Measurements from ENCODE around the gene TRIM27.
"Not testable (repeated sequence)": the region's sequence is repeated elsewhere in the genome, so short reads cannot be mapped to it uniquely, and the experiment has no call there.

TRIM27 gene

DNA sequence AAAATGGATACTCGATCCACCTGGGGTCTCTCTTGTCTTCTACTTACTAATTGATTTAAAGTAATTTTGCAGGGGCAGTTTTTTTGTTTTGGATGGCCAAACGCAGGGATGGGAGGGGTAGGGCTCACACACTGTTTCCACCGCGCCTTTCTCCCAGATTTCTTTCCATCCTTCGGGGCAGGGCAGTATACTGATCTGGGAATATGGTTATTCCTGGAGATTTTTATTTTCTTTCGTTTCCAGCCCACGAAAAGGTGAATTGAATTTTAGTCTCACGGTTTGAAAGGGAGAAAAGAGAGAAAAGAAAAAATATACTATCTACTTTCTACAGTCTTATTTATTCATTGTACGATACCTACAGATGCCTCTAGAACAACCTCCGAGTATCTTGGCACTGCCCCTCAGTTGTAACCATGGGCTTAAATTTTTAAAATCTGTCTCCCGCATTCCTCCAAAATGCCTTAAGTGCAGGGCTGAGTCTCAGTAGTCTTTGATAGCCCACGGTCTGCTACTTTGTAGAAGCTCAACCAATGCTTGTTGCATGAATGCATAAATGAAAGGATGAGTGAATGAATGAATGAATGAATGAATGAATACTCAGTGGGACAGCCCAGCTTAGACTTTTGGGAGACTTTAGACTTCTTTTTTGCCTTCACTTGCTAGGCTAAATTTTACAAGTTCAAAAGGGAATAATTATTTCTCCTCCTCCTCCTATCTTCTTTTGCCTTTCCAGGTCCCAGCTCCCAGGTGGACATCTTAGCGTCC is 18.1 kb upstream of the TRIM27 start:
- DNase-seq, result no peak

DNA sequence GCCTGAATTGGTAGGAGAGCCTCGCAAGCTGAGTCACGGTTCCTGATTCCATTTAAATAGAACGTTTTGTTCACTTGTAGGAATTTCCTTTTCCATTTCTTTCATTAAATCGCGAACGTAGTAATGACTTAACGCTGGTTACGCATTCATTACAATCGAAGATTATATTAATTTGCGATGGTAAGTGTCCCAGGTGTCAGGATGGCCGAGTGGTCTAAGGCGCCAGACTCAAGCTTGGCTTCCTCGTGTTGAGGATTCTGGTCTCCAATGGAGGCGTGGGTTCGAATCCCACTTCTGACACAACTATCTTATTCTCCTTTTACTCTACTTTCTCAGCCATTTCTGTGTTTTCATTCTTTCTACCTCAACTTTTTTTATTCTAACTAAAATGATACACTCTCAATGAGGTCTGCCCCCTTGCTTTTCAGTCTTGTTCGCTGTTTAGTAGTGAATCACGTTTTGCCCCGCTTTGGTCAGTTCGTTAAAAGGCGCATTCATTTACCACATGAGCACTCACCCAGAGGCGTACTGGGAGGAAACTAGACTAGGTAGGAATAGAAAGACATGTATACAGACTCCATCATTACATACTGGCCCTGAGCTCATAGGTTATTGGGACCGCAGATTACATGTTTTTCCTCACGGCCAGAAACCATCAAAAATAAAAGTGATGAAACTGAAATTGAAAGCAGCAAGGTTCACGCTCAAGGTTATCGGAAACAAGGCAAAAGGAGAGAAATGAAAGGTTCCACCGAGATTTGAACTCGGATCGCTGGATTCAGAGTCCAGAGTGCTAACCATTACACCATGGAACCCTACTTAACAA is 17.3 kb upstream of the TRIM27 start:
- peak; percentile 65 for DNase-seq

DNA sequence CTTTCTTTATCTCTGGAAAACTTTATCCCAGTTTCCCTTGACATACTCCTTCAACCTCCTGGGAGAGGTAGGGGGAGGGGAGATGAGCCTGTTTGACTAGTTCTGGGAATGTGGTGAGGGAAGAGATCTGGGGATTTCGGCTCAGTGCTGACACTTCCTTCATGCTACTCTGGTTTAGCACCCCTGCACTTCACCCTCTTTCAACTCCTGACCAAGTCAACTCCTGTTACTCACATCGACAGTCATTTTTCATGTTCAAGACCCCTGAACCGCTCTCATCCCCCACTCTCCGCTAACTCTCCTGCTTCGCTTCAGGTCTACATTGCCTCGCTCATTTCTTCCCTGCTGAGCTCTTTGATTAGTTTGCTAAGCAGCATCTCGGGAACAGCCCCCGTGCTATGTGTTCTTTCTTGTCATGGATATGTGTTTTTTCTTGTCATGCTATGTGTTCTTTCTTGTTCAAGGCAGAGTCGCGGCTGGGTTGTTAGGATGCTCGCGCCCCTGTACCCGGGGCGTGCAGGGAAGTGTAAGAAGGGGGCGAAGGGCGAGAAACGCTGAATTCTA is 16.6 kb upstream of the TRIM27 start:
- DNase-seq, result no peak

DNA sequence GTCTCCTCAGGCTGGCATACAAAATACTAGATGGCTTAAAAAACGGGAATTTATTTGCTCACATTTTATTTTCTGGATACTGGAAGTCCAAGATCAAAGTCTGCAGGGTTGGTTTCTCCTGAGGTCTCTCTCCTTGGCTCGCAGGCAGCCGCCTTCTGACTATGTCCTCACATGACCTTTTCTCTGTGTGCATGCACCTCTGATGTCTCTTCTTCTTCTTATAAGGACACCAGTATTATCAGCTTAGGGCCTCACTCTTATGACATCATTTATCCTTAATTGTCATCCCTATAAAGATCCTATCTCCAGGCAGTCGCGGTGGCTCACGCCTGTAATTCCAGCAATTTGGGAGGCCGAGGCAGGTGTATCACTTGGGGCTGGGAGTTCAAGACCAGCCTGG is 9.3 kb upstream of the TRIM27 start:
- no peak for DNase-seq

DNA sequence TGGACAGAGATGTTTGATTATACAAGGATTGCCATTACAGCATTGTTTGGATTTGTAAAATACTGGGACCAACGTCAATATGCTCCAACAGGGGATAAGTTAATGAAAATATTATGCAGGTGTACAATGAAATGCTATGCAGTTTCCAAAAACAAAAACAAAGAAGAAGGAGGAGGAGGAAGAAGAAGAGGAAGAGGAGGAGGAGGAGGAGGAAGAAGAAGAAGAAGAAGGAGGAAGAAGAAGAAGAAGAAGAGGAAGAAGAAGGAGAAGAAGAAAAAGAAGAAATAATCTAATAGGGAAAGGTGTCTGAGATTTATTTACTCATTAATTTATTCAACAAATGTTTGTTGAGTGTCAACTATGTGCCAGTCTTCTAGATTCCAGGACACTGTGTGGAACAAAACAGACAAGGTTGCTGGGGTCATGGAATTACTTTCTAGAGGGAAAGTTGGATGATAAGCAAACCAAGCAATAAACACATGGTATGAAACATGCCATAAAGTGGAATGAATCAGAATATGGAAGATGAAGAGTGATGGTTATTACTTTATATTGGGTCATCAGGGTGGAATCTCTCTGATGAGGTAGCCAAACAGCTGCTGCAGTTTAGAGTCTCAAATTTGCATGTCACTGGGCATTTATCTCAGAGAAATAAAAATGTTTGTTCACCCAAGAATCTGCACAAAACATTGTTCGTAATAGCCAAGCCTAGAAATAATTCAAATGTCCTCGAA is 6.3 kb upstream of the TRIM27 start:
- DNase-seq, result no peak

DNA sequence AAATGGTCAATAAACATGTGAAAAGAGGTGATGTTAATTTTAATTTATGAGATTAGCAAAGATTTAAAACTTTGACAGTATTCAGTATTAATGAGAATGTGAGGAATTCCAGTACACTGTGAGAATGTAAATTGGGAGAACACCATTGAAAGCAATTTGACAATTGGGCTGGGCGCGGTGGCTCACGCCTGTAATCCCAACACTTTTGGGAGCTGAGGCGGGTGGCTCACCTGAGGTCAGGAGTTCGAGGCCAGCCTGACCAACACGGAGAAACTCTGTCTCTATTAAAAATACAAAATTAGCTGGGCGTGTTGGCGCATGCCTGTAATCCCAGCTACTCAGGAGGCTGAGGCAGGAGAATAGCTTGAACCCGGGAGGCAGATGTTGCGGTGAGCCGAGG is 5.6 kb upstream of the TRIM27 start:
- not testable (repeated sequence) for DNase-seq

DNA sequence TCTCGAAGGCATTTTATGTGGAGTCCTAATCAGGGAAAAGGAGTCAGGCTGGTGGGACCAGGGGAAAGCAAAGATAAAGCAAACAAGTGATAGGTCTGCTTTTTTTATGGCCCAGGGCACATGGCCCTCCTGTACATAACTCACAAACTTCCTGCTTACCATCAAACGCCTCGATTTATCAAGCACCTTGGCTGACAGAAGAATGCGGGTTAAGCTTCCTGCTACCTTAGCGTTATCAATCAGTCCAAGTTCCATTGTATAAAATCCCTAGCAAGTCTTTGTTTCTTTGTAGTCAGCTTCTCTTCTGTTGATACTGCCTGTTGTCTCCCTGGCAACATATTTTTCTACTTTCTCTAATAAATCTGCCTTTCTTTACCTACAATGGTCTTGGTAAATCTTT is 4.1 kb upstream of the TRIM27 start:
- DNase-seq, result no peak

DNA sequence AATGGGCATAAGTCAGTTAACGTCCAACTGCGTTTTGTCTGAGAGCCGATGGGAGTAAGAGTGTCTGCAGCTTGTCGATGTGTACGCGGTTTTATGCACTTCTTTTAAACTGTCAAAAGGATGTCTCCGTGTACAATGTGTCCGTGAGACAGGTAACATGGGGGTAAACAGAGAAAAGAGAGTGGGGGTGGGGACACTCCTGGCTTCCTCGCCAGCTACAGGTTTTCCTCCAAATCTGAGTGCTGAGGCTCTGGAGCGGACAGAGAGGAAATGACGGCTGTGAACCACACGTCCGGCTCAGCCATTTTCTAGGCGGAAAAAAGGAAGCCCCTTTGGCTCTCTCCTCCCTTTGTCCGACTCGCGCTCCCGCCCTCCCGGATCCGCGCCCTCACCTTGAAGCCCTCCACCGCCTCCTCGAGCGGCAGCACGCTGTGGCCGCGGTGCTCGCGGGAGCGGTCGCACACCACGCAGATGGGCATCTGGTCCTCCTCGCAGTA is 916 bp downstream of the TRIM27 start:
- peak; percentile 40 for DNase-seq

DNA sequence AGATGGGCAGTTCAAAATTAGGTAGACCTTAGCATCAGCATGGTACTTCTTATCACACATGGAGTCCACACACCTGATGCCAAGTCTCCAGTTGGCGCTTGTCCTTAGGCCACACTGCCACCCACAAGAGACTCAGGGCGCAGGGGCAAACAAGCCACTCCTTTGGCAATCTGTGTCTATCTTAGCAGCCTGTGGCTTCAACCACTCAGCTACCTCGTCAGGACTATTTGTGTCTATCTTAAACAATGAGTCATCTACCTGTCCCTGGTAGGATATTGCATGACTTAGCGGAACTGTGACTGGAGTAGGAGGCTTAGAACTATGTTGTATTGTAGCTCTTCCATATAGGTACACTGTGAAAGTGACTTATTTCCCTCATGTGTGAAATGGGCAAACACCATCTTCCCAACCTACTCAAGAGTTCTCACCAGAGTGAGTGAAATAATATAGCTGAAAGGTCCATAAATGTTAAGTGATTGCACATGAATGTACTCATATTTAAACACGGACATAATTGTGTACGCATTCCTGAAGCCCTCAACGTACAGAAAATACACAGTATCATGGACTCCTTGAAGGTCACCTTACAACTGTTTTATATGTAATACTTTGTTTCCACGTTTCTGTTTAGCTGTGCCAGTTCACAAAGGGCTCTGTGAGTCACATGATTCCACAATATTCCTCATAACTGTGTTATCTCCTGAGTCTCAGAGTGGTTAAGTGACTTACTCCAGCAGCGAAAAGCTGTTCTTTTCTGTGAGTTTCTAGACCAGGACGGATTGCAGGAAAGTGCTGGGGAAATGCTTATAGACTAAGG is 1.6 kb downstream of the TRIM27 start:
- no peak for DNase-seq

DNA sequence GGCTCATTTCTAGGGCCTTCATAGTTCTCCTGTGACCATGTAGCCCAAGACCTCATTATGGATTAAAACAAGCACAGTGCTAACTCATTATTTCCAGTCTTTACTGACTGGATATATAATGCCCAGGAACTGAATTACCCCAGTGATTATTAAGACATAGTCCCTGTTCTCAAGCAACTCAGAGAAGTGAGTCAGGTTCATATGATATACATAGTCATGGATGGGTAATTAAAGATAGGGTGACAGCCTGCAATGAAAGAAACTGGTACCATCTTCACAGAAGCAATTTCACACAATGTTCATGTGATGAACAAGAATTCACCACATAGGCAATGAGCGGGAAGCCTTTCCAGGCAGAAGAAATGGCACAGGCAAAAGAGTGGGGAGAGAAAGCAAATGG is 3.5 kb downstream of the TRIM27 start:
- no peak for DNase-seq

DNA sequence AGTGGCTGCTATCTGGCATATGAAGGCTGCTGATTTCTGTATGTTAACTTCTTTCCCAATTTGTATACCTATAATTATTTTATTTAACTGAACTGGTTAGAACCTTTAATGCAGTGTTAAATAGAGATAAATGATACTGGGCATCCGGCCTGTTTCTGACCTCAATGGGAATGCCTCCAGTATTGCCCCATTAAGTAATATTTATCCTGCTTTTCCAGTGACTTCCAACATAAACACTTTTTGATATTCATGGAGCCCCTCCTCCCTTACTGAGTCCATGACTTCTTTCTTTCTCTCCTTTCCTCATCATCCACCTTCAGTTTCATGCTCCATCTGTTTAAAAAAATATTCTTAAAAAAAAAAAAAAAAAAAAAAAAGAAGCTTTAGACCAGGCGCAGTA is 8.8 kb downstream of the TRIM27 start:
- DNase-seq, result no peak

DNA sequence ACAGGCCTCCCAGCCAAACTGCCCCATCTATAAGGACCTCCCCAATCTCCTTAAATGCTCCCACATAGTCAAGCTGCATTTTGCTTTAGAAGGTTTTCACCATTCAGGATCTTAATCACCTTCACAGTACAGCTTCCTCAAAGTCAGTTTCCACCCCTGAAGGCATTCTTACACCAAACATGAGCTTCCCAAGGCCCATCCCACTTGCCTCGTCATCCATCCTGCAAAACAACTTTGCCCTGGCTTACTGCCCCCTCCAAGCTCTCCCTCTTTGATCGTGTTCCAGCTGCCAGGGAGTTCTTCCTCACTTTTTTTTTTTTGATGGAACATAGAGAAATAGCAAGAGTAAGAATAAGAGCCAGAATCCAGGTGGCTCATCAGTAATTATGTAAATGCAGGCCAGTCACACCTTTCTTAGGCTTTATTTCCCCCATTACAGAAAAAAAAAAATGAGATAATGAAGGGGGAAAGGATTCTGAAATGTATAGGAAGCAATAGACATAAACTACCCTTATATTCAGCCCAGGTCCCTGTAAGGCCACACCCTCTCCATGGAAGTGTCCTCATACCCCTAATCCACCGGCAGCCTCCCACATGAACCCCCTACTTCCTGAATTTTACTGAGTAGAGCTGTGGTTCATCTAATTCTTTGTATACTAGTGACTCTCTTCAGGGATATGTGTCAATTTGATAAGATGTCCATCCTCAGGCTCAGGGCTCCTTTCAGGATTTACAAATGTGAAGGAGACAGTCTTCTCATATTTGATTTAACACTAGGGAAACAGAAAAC is 12.7 kb downstream of the TRIM27 start:
- DNase-seq, result no peak

DNA sequence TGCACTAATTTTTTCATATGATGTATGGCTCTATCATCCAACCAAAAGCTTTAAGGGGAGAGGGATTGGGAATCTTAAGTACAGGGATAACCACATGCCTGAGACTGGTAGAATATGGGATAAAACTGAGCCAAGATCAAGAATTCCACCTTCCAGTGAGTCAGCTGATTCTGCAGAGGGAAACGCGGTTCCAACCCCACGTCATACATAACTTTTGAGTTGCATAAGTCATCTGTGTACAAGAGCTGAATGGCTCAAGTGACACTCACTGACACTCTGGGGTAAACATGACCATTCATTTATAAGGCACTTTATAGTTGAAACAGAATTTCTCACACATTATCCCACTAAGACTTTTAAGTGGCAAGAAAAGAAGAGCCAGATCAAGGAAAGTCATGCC is 16.4 kb downstream of the TRIM27 start:
- no peak for DNase-seq

DNA sequence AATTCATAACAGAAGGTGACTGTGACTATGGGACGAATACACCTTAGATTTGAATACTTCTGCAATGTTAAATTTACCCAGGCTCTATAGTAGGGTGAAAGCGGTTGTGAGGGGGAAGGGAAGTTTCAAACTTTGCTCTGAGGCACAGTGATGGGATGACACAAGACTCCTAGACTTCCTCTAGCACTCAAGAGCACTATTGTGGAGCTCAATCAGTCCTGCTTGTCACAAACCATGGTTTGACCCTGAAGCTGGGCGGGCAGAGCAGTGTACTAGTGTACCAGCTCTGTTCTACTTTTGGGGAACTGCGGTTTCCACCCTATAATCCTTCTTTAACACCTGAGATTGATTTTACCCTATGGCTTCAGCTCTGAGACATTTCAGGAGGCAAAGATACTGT is 17.1 kb downstream of the TRIM27 start:
- DNase-seq, result no peak

DNA sequence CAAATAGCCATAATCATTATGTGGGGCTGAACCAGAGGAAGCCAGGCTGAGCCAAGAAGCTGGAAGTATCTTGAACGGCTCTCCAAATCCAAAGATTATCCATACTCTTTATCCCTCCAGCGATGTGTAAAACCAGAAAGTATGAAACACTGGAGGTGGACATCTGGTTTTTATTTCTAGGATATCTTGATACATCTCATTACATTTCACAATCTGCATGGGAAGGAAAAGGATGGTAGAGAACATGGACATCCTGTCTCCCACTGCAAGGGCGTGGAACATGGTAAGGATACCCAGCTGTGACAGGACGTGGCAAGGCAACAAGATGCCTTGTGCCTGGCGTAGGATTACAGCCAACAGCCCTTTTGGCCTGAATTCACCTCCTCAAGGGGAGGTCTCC is 20.1 kb downstream of the TRIM27 start:
- DNase-seq, result no peak

DNA sequence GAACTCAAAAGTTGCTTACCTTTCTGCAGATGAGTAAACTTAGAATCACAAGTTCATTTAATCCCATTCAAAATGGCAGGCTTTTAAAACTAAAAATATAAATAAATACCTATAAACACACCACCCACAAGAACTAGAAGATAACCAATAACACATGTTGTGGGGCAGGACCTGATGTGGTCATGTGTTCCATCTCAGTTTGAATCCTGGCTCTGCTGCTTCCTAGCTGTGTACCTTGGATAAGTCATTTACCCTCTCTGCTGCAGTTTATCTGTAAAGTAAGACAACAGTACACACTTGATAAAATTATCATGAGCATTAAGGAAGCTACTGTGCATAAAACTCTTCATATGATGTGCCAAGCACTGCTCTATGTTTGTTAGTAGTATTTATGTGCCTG is 22.0 kb downstream of the TRIM27 start:
- no peak for DNase-seq

DNA sequence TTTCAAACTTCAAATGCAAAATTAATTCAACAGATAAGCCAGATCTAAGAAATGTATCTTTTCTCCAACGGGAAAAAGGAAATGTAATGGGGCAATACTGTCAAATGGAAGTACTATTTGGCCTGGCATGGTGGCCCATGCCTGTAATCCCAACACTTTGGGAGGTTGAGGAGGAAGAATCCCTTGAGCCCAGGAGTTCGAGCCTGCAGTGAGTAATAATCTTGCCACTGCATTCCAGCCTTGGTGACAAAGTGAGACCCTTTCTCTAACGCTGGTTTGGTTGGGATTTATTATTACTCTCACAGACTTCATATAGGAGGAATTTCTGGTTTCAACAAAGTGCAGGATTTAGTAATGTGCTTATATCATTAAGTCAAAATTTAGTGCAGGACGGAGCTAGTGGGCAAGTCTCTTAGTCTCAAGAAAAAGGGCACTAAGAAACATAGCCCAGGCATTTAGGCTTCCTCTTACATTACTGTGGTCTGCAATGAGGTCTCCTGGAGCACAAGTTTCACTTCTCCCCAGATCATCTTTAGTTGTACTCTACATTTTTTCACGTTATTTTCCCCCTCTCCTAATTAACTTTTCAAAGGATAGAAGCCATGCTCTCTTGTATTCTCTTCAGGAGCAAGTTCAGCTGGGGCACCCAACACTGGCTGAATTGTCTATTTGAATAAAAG is 23.1 kb downstream of the TRIM27 start:
- DNase-seq, result no peak

DNA sequence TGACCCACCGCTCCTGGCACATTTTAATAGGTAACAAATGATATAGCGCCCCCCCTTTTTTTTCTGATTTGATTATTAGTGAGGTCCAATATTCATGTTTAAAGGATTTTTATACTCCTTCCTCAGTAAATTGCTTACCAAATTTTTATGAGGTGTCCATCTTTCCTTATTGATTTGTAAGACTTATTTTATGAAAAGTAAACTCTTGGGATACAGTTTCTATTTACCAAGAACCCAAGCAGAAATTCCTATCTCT is 25.1 kb downstream of the TRIM27 start:
- DNase-seq, result no peak

DNA sequence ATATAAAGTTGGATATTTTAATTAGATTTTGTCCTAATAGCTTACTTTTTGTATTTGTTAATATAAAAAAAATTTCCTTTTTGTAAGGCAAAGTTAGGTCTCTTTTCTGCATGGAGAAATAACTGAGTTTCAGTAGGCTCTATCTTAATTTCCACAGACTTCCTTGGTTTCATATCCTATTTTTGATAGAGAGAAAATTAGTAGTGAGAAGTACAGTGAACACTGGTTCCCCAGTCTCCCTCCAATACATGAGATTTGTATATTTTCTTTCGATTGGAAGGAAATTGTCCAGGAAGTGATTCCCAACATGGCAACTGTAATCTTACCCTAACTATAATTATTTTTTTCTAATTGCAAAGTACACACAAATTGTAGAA is 26.4 kb downstream of the TRIM27 start:
- DNase-seq, result no peak

DNA sequence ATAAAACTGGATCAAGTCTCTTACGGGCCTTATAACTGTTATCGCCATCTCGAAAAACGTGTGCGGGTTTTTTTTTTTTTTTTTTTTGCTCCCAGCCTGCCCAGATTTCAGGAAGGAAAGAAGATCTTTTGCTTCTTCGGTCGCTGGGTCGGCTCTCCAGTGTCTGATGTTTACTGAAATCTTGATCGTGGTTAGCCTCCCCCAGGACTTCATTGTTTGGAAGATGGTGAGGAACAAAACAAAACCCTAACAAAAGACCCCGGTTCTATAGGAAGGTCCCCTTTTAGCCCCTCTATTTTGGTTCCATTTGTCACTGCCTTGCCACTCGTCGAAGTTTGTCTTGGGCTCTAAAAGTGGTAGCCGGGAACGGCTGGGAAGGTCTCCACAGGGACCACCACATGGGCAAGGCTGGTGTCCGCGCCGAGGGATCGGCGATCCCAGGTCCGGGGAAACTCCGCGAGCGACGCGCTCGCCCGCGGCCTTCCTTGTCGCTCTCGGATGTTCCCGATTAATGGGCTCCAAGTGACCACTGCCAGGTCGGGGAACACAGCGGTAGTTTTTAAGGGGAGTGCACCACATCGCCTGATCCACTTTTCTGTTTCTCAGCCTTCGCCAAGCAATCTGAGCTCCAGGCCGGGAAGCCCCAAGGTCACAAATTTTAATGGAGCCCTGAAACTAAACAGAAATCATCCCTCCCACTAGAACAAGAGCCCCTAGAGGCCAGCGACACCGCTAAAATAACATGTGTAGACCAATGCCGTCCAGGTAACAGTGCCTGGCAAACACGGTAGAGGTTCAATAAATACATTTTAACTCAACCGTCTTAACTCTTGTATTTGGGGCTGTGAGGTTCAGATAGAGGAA is 27.0 kb downstream of the TRIM27 start:
- DNase-seq, result peak; percentile 49
